ENCODE results near the gene MZF1.

Gene MZF1

DNA sequence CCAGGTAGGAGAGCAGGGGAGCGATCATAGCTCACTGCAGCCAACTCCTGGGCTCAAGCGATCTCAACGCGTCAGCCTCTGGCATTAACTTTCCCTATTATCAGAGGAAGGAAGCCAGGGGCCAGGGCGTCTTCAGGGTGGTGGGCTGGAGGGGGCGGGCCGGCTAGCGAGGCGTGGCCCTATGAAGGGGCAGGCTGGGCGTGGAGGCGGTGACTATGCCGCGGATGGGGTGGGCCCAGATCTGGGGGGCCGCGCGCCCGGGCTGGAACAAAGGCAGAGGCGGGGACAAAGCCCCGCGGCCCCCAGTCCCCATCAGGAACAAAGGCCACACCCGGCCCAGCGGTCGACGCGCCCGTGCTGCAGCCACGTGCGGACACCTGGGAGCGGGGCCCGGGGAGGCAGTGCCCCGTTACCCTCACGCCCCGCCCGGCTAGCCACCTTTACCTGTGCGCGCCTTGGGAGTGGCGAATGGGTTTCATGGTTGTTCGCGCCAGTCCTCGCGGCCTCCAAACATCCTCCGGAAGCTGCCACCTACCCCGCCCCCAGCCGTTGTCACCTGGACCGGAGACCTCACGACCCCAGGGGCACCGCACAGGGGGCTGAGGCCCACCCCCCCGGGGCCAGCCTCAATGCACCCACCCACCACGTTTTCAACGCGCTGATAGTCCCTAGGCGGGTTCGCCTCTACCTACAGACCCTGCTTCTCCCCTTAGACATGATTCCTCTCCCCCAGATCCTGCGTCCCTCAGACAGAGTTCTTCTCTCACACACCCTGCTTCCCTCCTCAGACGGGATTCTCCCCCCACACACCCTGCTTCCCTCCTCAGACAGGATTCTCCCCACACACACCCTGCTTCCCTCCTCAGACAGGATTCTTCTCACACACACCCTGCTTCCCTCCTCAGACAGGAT, 34.6 kb downstream of the MZF1 start (continued):
- TF ChIP-seq, protein P1, sequence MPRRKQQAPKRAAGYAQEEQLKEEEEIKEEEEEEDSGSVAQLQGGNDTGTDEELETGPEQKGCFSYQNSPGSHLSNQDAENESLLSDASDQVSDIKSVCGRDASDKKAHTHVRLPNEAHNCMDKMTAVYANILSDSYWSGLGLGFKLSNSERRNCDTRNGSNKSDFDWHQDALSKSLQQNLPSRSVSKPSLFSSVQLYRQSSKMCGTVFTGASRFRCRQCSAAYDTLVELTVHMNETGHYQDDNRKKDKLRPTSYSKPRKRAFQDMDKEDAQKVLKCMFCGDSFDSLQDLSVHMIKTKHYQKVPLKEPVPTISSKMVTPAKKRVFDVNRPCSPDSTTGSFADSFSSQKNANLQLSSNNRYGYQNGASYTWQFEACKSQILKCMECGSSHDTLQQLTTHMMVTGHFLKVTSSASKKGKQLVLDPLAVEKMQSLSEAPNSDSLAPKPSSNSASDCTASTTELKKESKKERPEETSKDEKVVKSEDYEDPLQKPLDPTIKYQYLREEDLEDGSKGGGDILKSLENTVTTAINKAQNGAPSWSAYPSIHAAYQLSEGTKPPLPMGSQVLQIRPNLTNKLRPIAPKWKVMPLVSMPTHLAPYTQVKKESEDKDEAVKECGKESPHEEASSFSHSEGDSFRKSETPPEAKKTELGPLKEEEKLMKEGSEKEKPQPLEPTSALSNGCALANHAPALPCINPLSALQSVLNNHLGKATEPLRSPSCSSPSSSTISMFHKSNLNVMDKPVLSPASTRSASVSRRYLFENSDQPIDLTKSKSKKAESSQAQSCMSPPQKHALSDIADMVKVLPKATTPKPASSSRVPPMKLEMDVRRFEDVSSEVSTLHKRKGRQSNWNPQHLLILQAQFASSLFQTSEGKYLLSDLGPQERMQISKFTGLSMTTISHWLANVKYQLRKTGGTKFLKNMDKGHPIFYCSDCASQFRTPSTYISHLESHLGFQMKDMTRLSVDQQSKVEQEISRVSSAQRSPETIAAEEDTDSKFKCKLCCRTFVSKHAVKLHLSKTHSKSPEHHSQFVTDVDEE (CRISPR knock-in tag; IDR thresholded peaks at IDR 0.05): no peak
- TF ChIP-seq BACH2 (CRISPR knock-in tag; IDR thresholded peaks at IDR 0.05; ENCODE audit: borderline replicate concordance): no peak
- no peak for TF ChIP-seq CSDC2 (CRISPR knock-in tag; IDR thresholded peaks at IDR 0.05)
- TF ChIP-seq PATZ1 (CRISPR knock-in tag; IDR thresholded peaks at IDR 0.05; ENCODE audit: borderline replicate concordance): no peak
- no peak for TF ChIP-seq ESRRG (CRISPR knock-in tag; IDR thresholded peaks at IDR 0.05)
- TF ChIP-seq OSR1 (CRISPR knock-in tag; IDR thresholded peaks at IDR 0.05): no peak
- no peak for TF ChIP-seq ZFP3 (CRISPR knock-in tag; IDR thresholded peaks at IDR 0.05)
- TF ChIP-seq, protein P2, sequence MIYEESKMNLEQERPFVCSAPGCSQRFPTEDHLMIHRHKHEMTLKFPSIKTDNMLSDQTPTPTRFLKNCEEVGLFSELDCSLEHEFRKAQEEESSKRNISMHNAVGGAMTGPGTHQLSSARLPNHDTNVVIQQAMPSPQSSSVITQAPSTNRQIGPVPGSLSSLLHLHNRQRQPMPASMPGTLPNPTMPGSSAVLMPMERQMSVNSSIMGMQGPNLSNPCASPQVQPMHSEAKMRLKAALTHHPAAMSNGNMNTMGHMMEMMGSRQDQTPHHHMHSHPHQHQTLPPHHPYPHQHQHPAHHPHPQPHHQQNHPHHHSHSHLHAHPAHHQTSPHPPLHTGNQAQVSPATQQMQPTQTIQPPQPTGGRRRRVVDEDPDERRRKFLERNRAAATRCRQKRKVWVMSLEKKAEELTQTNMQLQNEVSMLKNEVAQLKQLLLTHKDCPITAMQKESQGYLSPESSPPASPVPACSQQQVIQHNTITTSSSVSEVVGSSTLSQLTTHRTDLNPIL (CRISPR knock-in tag; IDR thresholded peaks at IDR 0.05; ENCODE audit: low read depth): no peak

GRCh38 chr19:58536852-58537798, 36.0 kb downstream of the MZF1 start:
- TF ChIP-seq ZNF565 (CRISPR knock-in tag; conservative IDR thresholded peaks at IDR 0.05; ENCODE audit: low read depth) (no peak), ZNF70 (CRISPR knock-in tag; IDR thresholded peaks at IDR 0.05) (no peak), ZFP30 (CRISPR knock-in tag; IDR thresholded peaks at IDR 0.05) (no peak), ESRRG (CRISPR knock-in tag; IDR thresholded peaks at IDR 0.05) (no peak), RARB (CRISPR knock-in tag; IDR thresholded peaks at IDR 0.05) (no peak), CSDC2 (CRISPR knock-in tag; IDR thresholded peaks at IDR 0.05) (no peak), TOX (CRISPR knock-in tag; IDR thresholded peaks at IDR 0.05; ENCODE audit: borderline replicate concordance) (no peak), CSRNP3 (CRISPR knock-in tag; IDR thresholded peaks at IDR 0.05) (no peak), PATZ1 (CRISPR knock-in tag; IDR thresholded peaks at IDR 0.05; ENCODE audit: borderline replicate concordance) (no peak), OSR1 (CRISPR knock-in tag; IDR thresholded peaks at IDR 0.05) (no peak), ZC3H10 (CRISPR knock-in tag; IDR thresholded peaks at IDR 0.05) (no peak), ISL1 (CRISPR knock-in tag; IDR thresholded peaks at IDR 0.05) (no peak)
- TF ChIP-seq, protein P2 (CRISPR knock-in tag; IDR thresholded peaks at IDR 0.05; ENCODE audit: low read depth): no peak
- TF ChIP-seq, protein P3, sequence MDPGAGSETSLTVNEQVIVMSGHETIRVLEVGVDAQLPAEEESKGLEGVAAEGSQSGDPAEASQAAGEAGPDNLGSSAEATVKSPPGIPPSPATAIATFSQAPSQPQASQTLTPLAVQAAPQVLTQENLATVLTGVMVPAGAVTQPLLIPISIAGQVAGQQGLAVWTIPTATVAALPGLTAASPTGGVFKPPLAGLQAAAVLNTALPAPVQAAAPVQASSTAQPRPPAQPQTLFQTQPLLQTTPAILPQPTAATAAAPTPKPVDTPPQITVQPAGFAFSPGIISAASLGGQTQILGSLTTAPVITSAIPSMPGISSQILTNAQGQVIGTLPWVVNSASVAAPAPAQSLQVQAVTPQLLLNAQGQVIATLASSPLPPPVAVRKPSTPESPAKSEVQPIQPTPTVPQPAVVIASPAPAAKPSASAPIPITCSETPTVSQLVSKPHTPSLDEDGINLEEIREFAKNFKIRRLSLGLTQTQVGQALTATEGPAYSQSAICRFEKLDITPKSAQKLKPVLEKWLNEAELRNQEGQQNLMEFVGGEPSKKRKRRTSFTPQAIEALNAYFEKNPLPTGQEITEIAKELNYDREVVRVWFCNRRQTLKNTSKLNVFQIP (CRISPR knock-in tag; IDR thresholded peaks at IDR 0.05; ENCODE audit: borderline replicate concordance, low read depth): no peak
- no peak; the same call in 2 of the 3 replicates for ATAC-seq

All from SK-N-SH treated with all-trans-retinoic acid at 6 μM for 48 hours (cell line).